GM12872 (cell line): Measurements from ENCODE around the gene ATP6V1G3.

Experiments used
- TF ChIP-seq, protein P1 (sequence below): IDR thresholded peaks from 3 replicates; pipeline ENCODE4 v1.5.1; 2011; ENCODE audit warnings: low read depth, mild to moderate bottlenecking, low read length, moderate library complexity; ENCODE audit not compliant: insufficient read depth

Gene ATP6V1G3

DNA sequence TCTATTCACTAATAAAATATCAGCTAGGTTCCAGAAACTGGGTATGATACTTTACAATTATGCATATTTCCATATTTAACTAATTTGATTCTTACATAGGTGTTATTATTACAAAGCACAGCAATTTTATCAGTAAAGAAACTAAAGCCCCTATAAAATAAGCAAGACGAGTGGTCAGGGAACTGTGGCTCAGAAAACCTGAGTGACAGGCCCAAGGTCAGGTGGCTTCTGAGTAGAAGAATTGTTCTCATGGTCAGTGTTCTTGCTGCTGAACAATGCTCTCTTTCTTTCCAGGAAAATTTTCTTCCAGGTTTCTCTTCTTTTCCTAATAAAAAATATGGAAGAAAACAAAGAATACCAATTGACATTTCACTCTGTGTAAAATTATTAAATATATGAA, 2.2 kb upstream of the ATP6V1G3 start:
- TF ChIP-seq, protein P1, sequence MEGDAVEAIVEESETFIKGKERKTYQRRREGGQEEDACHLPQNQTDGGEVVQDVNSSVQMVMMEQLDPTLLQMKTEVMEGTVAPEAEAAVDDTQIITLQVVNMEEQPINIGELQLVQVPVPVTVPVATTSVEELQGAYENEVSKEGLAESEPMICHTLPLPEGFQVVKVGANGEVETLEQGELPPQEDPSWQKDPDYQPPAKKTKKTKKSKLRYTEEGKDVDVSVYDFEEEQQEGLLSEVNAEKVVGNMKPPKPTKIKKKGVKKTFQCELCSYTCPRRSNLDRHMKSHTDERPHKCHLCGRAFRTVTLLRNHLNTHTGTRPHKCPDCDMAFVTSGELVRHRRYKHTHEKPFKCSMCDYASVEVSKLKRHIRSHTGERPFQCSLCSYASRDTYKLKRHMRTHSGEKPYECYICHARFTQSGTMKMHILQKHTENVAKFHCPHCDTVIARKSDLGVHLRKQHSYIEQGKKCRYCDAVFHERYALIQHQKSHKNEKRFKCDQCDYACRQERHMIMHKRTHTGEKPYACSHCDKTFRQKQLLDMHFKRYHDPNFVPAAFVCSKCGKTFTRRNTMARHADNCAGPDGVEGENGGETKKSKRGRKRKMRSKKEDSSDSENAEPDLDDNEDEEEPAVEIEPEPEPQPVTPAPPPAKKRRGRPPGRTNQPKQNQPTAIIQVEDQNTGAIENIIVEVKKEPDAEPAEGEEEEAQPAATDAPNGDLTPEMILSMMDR = no peak

DNA sequence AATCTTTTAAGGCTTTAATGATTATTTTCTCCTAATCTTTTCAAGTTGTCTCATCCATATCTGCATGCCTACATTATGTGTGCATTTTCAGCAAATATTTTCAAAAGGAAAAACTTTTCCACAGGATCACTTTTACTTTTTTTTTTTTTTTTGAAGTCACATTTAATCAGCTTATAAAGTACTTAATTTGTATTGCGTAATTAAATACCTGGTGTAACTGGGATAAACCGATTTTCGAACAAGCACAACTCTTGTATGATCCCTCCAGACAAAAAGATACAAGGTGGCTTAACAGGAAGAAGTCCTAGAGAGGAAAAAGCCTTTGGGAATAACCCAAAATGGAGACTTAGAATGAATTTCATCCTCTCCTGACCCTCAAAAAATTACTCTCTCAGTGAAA, 1.3 kb upstream of the ATP6V1G3 start:
- TF ChIP-seq, protein P1 = no peak

DNA sequence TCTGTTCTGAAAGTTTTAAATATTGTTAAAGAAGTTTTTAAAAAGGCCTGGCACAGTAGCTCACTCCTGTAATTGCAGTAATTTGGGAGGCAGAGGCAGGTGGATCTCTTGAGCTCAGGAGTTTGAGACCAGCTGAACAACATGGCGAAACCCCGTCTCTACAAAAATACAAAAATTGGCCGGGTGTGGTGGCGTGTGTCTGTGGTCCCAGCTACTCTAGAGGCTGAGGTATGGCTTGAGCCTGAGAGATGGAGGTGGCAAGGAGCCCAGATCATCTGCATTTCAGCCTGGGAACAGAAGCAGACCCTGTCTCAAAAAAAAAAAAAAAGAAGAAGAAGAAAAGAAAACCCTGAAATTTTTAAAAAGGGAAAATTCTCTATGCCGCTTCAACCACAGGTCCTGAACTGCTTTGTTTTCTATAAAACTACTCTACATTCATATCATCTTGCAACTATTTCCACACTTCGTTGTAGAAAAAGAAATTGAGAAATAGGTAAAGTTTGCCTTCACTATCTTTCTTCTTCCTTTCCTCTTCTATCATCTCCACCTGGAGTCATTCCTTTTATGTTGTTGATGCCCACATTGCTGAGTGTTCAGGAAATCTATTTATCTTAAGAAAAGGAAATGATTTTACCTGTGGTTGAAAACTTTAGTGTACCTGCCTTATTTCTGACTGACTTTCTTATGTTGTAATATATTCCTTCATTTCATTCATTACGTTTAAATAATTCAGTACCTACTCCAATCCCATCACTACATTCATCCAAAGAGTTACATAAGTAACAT, 1.7 kb downstream of the ATP6V1G3 start:
- TF ChIP-seq, protein P1 = no peak

DNA sequence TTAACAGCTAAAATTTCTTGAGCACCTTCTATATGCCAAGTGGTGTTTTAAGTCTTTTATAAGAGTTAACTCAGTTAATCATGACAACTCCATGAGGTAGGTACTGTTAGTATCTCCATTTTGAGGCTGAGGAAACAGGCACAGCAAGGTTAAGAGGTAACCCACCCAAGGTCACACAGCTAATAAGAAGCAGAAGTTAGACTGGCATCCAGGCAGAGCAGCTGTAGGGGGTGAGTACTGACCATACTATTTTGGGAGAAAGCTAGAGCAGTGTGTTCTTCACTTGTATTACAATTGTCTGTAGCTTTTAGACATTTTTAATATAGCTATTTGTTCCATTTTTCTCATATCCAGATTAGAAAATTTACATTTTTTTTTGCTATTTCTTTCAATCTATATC, 4.8 kb downstream of the ATP6V1G3 start:
- TF ChIP-seq, protein P1 = no peak

DNA sequence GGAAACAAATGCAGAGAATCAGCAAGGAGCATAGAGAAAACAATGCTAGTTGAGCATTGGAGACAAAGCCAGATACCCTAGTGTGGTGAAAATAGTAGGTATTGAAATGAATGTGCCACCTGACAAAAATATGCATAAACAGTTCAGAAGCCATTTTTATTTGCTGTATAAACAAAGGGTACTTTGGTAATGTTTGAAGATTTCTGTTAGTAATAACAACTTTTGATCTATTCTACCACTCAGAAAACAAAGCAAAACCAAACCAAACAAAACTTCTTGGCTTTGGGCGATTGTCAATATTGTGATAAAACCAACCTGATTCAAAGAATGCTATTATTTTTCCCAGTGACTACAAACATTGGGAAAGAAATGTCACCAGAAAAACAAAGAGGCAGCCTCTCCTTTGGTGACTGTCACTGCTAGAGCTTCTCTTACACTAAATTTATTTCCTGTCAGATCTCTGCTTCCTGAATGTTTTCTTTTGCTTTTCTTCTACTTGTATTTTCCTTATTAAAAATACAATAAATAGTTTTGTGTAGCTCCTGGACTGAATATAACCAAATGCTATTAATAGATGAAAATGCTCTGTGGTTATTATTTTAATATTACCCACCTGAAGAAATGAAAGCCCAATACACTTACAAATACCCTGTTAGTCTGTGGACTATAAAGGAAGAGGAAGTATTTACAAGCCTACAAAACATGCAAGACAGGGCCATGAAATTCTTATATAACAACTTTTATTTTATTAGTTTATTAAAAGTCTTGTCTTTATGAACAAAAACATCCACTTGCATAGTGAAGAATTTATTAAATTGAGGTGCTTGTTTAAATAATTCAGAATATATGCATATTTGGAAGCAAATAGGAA, 5.7 kb downstream of the ATP6V1G3 start:
- TF ChIP-seq, protein P1 = no peak

DNA sequence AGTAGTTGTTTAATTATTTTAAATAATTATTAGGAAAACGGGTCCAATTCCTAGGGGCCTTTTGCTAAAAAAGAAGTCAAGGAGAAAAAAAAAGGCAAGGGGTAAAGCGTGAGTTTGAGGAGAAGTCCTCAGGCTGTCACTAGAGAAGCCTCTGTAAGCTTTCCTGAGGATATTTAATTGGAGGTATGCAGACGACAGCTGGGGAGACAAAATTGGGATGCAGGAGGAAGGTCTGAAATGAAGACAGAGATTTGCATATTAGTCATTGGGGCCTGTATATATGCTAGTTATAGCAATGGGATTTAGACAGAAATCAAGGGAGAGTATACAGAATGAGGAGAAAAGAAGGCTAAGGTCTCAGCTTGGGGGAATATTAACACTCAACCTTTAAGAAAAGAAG, 8.6 kb downstream of the ATP6V1G3 start:
- TF ChIP-seq, protein P1 = no peak

DNA sequence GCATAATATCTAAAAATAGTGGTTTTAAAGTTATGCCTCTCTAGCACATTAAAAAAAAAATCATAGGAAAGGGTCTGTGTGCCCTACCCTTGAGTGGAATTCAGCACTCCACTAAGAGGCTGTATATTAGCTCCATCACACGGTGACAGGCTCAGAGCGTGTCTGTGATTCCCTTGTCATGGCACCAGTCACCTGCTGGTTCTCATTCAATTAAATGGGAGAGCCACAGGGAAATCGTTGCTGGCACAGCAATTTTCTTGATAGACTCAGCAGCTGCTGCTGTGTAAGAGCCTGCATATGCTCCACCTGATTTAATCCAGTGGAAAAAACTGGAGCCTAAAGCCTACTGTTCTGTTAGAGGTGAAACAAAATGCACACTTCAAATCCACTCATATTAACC, 9.5 kb downstream of the ATP6V1G3 start:
- TF ChIP-seq, protein P1 = no peak
